HG03354 (cell line): ENCODE measurements around the gene CD14.
"Not testable (repeated sequence)": the region's sequence is repeated elsewhere in the genome, so short reads cannot be mapped to it uniquely, and the experiment has no call there.

Experiments used
- ATAC-seq: cut with Tn5 transposase; IDR thresholded peaks from one replicate; pipeline ENCODE4 v1.9.1; 2021; ENCODE audit warnings: mild to moderate bottlenecking; ENCODE audit not compliant: unreplicated experiment, poor library complexity, severe bottlenecking

CD14 gene

GRCh38 chr5:140637371-140638100 is 4.6 kb upstream of the CD14 start:
- no peak for ATAC-seq

GRCh38 chr5:140635291-140636257 is 2.6 kb upstream of the CD14 start:
- no peak for ATAC-seq

- no peak for ATAC-seq
These were observed 1.1 kb upstream of the CD14 start for GRCh38 chr5:140634103-140634502.

- no peak for ATAC-seq
These were observed 526 bp upstream of the CD14 start for GRCh38 chr5:140633501-140633900.

- peak; percentile 62 for ATAC-seq
These were observed 482 bp downstream of the CD14 start for GRCh38 chr5:140632366-140633020.

GRCh38 chr5:140631831-140632365 is 1.1 kb downstream of the CD14 start:
- ATAC-seq = peak; percentile 37

GRCh38 chr5:140631036-140631417 is 1.9 kb downstream of the CD14 start:
- no peak for ATAC-seq

GRCh38 chr5:140630292-140631035 is 2.5 kb downstream of the CD14 start:
- no peak for ATAC-seq

GRCh38 chr5:140628711-140629110 is 4.3 kb downstream of the CD14 start:
- no peak for ATAC-seq

- ATAC-seq = no peak
These were observed 5.0 kb downstream of the CD14 start for GRCh38 chr5:140627972-140628371.

- ATAC-seq = not testable (repeated sequence)
These were observed 8.1 kb downstream of the CD14 start for GRCh38 chr5:140624886-140625285.

- ATAC-seq = not testable (repeated sequence)
These were observed 9.9 kb downstream of the CD14 start for GRCh38 chr5:140623061-140623460.

- no peak for ATAC-seq
These were observed 10.7 kb downstream of the CD14 start for GRCh38 chr5:140622301-140622700.

- ATAC-seq = no peak
These were observed 21.9 kb downstream of the CD14 start for GRCh38 chr5:140611020-140611521.

GRCh38 chr5:140609126-140609525 is 23.8 kb downstream of the CD14 start:
- no peak for ATAC-seq

- no peak for ATAC-seq
These were observed 24.3 kb downstream of the CD14 start for GRCh38 chr5:140608722-140609121.

- ATAC-seq = no peak
These were observed 25.9 kb downstream of the CD14 start for GRCh38 chr5:140607031-140607430.

GRCh38 chr5:140605879-140606278 is 27.1 kb downstream of the CD14 start:
- no peak for ATAC-seq

GRCh38 chr5:140603734-140604133 is 29.2 kb downstream of the CD14 start:
- ATAC-seq = no peak

GRCh38 chr5:140603446-140603698 is 29.6 kb downstream of the CD14 start:
- ATAC-seq = not testable (repeated sequence)
